HK-2 (cell line): ENCODE results near the gene PRX.
A peak's percentile ranks its signal among the peaks of the same experiment; 100 is the strongest.
"Not testable (repeated sequence)": the region's sequence is repeated elsewhere in the genome, so short reads cannot be mapped to it uniquely, and the experiment has no call there.

Experiments
- DNase-seq: peaks from one replicate; pipeline ENCODE4 v3.0.0-alpha.2; 2018; ENCODE audit not compliant: unreplicated experiment

The PRX gene

DNA sequence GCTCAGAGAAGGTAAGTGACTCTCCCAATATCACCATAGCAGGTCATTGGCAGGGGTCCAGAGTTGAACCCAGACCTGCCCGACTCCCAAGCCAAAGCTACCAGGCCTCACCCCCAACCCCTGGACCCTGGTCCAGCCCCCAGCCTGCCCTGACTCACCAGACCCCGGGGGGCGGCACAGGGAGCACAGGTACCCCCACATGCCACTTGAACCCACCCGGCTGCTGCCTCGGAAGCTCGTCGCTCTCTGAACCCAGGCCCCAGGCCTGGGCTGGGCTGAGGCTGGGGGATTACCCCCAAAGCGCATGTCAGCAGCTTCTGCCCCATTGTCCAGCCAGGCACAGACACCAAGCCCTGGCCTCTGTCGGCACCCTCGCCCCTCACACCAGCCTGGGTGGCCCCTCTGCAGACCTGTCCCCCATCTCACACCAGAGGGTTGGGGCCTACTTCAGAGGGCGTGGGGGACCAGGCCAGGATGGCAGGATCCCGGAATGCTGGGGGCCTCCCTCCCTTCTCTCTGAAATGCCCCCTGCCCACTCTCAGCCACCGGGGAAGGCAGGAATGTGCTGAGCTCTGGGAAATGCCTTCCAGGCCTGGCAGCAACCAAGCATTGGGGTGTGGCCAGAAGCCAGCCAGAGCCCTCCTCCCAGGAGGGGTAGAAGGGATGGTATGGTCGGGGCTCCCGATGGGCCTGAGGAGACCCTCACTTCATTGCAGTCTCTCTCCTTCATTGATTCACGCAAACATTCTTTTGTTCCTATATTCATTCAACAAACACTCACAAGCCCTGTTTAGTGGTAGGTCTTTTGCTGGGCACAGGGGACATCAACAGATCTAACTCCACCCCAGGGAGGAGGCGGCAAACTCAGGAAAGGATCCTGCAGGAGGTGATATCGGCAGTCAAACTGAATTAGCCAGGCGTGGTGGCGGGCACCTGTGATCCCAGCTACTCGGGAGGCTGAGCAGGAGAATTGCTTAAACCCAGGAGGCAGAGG lies 1.7 kb upstream of the PRX start:
- DNase-seq: no peak

DNA sequence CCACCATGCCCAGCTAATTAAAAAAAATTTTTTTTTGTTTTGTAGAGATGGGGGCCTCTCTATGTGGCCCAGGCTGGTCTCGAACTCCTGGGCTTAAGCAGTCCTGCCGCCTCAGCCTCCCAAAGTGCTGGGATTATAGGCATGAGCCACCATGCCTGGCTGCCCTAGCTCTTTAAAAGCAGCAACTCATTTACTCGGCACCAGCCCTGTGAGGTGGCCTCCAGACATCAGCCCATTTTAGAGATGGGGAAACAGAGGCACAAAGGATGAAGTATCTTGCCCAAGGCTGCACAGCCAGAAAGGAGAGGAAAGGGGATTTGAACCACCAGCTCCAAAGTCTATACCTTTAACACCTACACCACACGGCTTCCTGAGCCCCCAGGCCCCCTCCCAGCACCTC lies 312 bp downstream of the PRX start:
- no peak for DNase-seq

DNA sequence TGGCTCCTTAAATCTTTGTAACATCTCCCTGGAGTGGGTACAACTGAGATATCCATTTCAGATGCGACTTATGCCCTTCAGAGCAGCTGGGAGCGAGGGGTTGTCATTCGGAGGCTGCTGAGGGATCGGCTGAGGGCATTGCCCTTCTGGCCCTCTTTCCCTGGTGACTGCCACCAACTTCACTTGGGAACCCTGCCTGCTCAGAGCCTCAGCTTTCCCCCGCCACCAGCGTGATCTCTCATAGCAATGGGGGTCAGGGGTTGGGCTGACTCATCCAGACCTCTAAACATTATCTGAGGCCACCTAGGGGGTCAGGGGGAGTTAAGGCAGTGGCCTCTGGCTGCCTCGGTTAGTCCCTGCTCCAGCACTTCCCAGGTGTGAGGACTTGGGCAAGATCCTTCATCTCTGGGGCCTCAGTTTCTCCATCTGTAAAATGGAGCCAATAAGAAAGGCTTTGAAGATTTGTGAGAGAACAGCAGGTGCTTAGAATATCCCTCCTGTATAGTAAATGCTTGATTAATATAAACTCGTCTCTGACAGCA lies 1.1 kb downstream of the PRX start:
- DNase-seq: no peak

DNA sequence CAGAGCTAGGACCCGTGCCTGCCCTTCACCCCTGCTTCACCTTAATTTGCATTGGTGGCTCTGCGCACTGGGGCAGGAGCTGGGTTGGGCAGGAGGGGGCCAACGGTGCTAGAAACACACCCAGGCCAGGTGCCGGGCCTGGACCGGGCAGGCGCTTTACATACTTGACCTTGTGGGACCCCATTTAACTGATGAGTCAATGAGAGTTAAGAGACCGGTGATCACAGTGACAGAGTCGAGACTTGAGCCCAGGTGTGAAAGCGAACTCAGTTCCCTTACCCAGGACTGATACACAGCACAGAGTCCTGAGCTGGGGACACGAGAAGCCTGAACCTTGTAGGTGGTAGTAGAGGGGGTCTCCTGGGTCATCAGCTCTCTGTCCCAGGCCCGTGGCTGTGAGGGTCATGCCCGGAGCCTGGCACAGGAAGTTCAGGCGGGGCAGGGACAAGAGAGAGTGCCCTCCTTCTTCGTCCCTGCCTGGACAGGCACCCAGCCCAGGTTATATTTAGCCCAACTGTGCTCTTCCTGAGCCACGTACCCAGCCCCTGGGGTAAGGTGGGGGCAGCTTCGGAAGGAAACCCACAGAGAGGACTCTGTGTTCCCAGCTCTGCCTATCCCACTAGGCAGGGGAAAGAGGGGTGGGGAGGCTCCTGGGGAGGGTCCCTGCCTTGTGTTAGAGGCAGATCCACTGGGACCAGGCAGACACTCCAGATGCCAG lies 1.9 kb downstream of the PRX start:
- no peak for DNase-seq

DNA sequence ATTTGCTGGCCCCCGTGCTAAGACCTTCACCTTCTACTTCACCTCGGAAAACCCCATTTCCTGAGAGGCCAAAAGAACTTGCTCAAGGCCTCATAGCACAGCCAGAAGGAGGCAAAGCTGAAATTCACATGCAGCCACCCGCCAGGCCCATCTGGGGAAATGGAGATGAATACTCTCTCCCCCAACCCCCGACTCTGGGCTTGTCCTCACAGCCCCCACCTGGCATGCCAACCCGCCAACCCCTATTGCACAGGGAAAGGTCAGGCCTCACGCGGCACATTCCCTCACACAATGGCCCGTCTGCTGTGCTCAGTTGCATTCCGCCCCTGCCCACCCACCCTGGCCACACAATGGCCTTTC lies 3.2 kb downstream of the PRX start:
- no peak for DNase-seq

DNA sequence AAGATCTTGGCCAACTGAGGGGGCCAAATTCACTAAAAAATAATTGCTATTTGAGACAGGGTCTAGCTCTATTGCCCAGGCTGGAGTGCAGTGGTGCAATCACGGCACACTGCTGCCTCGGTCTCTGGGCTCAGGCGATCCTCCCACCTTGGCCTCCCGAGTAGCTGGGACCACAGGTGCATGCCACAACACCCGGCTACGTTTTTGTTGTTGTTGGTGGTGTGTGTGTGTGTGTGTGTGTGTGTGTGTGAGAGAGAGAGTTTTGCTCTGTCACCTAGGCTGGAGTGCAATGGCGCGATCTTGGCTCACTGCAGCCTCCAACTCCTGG lies 4.6 kb downstream of the PRX start:
- DNase-seq: not testable (repeated sequence)

DNA sequence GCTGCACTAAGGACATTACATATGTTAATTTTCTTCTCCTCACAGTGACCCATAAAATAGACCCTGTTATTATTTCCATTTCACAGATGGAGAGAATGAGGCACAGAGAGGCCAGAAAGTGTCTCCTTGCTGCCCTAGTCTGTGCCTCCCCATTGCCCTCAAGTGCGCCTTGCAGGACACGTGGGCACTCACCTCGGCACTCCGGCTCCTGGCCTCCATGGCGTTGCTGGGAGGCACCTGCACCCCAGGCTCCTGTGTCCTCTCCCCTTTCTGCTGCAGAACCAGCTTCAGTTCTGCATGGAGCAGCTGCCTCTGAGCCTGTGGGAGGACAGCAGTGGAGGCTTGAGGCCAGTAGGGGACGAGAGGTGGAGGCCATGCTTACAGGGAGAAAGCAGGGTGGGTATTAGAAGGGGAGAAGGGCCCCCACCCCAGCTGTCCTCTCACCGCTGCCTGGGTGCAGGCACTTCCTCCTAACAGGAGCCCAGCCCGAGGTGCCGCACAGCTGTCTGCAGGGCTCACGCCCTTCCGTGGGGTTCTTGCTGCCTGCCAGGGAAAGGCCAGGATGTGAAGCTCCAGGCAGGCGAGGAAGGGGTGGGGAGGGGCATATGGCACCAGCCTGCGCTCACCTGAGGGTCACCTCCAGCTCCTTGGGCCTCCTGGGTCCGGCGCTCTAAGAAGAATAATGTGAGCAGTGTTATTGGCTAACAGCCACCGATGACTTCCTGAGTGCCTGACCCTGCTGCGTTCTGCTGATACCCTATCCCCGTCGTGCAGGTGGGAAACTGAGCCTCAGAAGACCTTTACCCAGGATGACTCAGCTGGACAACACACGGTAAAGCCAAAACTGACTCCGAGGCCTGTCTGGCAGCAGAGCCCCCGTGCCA lies 5.2 kb downstream of the PRX start:
- DNase-seq: no peak

DNA sequence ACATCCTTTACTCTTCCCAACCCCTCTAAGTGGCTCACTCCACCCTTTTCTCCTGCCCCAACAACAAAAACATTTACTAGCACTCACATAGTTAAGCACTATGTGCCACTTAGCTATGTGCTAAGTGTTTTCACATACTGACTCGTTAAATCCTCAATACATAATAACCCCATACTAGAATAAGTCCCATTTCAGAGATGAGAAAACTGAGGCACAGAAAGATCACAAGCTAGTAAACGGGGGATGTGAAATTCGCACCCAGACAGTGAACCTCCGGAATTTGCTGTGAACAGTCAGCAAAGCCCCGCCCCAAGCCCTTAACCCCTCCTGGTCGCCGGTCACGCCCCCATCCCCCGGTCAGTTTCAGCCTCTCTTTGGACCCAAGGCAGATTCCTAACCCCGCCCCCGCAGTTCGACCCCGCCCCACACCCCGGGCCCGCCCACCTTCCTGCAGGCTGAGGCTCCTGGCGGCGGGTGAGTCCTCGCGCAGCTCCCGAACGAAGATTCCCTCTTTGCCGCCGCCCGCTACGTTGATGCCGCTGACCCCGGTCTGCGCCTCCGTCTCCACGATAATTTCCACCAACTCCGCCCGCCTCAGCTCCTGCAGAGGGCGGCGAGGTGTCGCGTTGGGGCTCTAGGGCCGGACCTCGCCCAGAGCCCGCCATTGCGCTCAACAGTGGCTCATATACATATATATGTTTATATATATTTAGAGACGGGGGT lies 9.8 kb downstream of the PRX start:
- peak; percentile 97 for DNase-seq

DNA sequence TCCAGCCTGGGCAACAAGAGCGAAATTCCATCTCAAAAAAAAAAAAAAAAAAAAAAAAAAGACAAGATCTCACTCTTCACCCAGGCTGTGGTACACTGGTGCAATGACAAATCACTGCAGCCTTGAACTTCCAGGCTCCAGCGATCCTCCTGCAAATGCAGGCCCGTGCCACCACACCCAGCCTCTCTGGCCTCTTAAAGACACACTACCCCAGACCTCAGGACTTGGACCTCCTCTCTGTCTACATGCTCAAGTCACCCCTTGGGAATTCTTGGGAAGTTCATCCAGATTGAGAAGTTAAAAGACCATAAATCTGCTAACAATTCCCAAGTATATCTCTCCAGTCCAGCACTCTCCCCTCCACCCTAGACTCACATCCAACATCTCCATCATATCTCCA lies 12.6 kb downstream of the PRX start:
- no peak for DNase-seq

DNA sequence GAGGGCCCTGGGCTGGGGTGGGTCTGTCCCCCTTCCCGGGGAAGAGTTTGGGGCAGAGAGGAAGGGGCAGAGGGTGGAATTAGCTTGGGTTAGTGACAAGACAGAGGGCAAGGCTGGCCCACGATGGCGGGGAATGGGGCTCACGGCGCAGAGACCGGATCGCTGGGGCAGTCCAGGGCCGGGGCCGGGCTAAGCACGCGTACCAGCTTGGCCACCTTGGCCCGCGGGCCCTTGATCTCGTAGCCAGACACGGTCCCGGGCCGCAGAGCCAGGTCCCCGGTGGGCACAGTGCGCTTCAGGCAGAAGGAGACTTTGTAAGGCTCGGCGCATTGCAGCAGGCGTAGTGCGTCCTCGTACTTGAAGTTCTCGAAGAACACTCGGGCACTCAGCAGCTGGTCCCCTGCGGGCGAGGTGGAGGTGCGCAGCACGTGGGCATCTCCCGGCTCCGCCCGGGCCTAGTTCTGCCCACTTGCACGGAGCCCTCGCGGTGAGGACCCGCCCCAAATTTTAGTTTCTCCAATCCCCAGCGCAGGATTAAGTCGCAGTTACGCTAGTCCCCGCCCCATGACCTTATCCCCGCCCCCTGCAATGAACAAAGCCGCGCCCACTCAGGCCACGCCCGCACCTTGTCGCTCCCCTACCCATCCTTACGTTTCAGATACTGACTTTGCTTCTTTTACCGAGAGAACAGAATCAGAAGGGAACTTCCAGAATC lies 14.6 kb downstream of the PRX start:
- no peak for DNase-seq

DNA sequence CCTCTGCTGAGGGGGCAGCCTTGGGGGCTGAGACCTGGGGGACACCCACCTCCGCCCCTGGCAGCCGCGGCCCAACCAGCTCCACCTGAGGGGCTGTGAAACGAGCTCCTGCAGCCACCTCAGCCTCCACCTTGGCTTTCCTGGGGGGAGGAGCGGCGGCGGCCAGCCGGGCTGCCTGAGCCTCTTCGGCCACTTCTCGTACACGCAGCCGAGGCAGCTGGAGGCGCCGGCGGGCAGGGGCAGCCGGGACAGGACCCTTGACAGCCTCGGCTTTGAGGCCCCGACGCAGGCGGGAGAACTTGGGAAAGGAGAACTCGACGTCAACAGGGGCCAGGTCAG lies 15.6 kb downstream of the PRX start:
- DNase-seq: no peak

DNA sequence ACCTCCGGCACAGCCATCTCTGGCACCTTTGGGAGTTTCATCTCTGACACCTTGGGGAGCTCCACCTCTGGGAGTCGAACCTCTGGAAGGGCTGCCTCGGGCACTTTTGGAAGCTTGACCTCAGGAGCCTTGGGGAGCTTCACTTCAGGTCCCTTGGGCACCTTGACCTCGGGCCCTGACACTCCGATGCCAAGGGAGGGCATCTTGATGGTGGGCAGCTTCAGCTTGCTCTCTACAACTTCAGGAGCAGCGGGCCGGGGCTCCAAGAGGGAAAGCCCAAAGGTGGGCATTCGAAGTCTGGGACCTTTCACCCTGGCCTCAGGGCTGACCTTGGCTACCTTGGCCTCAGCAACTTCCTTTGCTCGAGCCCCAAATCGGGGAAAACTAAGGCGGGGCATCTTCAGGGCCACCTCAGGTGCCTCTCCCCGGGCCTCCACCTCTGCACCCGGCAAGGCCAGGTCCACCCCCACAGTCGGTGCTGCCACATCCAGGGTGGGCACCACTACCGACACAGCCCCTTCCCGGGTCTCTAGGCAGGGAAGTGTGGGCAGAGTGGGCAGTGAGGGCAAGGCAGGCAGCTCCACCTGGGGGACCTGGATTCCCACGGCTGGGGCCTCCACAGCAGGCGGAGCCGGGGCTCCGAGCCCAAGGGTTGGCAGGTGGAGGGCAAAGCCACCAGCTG lies 16.2 kb downstream of the PRX start:
- DNase-seq: no peak

DNA sequence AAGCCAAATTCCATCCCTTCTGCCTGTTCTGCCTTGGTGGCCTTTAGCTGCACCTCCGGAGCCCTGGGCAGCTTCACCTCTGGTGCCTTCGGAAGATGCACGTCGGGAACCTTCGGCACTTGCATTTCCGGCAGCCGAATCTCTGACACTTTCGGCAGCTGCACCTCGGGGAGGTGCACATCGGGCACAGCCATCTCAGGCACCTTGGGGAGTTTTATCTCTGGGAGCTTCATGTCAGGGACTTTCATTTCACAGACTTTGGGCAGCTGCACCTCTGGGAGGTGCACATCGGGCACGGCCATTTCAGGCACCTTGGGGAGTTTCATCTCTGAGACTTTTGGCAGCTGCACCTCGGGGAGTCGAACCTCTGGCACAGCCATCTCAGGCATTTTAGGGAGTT lies 17.2 kb downstream of the PRX start:
- no peak for DNase-seq

DNA sequence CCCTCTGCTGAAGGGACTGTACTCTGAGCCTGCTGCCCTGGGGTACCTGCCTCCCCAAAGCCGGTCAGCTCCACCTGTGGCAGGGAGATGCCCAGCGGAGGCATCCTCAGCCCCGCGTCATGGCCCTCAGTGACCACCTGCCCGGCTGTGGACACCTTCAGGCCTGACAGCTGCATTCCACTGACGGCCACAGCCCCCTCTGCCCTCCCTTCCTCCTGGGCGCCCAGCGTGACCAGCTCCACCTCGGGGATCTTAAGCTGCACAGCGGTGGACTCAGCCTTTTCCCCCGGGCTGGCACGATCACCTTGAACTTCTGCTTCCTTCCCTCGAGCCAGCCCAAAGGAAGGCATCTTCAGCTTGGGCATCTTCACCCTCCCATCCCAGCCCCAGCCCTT lies 18.4 kb downstream of the PRX start:
- DNase-seq: peak; percentile 15

DNA sequence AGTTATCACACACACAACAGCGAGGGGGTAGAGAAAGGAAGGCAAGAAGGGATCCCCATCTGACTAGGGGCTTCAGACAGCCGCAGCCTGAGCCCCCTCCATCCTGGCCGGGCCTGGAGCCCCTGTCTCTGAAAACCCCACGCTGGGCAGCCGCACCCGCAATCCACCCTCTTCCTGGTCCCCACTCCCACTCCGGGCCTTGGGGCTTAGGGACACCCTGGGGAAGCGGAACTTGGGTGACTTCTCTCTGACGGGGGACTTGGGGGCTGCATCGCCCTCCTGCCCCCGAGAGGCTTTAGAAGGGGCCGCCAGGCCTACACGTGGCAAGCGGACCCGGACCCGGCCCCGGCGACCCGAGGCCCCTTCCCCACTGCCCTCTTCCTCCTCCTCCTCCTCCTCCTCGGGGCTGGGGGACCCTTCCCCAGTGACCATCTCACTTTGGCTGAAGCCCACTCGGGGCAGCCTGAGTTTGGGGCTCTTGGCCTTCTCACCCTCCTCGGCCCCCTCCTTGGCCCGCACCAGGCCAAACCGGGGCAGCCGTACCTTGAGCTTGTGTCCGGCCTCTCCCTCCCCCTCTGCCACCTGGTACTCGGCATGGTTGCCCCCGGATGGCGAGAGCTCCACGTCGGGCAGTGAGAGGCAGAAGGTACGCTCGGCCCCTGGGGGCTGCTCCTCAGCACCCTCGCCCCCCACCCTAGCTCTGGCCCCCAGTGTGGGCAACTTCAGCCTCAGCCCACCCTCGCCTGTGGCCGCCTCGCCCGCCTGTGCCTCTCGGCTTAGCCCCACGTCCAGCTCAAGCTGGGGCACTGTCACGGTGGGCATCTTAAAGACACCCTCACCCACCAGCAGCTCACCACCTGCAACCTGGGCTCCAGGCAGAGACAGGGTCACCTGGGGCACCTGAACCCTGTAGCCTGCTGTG lies 19.0 kb downstream of the PRX start:
- DNase-seq: no peak

DNA sequence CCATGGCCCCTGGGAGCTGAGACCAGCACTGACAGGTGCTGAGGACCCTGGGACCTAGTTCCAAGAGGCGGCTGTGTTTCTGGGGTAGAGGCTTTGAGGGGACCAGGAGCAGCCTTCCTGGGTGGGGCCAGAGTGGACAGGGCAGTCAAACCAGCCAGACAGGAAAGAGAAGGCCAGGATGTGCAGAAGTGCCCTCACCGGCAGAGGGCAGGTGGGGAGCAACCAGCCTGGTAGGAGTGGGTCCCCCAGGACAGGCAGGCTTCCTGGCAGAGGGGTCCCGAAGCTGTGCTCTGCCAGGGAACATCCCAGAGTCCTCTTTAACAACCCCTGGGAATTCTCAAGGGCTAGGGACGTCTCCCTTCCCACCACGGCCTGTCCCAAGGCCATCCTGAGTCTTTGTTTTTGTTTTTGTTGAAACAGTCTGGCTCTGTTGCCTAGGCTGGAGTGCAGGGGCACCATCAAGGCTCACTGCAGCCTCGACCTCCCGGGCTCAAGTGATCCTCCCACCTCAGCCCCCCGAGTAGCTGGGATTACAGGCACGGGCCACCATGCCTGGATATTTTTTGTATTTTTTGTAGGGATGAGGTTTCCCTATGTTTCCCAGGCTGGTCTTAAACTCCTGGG lies 20.2 kb downstream of the PRX start:
- no peak for DNase-seq

DNA sequence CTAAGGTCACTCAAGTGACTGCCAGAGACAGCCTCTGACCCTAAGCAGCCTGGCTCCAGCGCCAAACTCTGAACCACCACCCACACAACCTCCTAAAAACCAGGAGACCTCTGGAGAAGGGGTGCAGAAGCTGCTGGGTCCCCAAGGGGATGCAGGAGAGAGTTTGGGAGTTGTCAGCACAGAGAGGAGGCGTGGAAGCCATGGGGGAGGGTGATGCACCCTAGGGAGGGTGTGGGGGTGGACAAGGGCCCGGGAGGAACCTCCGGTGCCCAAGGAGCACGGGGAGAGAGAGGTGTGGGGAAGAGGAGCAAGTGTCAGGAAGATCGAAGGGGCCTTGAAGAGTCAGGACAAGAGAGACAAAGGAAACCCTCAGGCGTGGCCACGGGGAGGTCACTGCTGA lies 21.1 kb downstream of the PRX start:
- no peak for DNase-seq

DNA sequence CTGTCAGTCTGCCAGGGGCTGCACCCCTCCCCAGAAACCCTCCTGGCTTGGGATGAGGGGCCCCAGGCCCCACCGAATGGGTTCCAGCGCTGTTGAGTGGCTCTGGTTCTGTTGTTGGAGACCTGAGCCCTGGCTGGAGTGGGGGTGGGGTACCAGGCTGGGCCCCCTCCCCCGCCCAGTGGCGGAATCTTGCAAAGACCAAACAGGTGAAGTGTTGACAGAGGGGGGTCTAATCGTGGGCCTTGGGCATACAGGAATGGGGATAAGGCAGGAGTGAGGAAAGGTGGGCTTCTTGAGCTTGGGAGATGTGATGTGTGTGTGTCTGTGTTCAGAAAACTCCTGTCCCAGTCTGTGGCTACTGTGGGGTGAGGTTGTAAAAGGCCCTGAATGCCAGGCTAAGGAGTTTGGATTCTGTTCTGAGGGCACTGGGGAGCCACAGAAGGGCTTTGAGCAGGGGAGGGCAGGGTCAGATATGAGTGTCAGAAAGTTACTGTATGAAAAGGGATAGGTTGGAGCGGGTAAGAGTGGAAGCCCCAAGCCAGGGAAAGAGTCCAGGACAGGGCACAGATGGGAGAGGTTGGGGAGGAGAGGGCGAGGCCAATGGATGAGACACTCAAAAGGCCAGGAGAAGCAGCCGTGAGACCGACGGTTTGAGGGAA lies 23.0 kb downstream of the PRX start, which contains the start of gene HIPK4:
HIPK4 (minus strand) TSS at position 98 of the 659 bp plus-strand sequence. CDS start 279 bp downstream, outside the sequence.
- DNase-seq: no peak
